GM18907 (cell line): Measurements from ENCODE around the gene SPATA46.

Experiments used
- ATAC-seq: cut with Tn5 transposase; IDR thresholded peaks from one replicate; pipeline ENCODE4 v1.9.1; 2021; ENCODE audit warnings: mild to moderate bottlenecking, moderate library complexity; ENCODE audit not compliant: unreplicated experiment

Gene SPATA46

DNA sequence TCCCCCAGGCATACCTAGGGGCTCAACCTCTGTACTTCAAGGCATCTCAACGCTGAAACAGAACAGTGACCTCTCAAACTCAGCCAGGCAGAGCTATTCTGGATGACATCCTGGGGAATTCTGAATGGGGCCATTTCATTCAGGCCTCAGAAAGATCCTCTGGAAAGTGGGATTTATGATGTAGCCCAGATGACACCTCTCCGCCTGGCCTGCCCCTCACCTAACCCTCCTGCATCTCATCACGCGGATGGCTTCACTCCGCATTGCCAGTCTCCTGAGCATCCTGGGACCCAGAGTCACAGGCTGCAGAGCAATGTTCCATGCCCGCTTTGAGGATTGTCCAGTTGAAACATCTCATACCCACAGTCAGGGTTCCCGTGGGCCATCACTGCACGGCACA lies 1.2 kb downstream of the SPATA46 start:
- no peak for ATAC-seq

GRCh38 chr1:162374406-162374805 lies 2.2 kb downstream of the SPATA46 start:
- no peak for ATAC-seq

DNA sequence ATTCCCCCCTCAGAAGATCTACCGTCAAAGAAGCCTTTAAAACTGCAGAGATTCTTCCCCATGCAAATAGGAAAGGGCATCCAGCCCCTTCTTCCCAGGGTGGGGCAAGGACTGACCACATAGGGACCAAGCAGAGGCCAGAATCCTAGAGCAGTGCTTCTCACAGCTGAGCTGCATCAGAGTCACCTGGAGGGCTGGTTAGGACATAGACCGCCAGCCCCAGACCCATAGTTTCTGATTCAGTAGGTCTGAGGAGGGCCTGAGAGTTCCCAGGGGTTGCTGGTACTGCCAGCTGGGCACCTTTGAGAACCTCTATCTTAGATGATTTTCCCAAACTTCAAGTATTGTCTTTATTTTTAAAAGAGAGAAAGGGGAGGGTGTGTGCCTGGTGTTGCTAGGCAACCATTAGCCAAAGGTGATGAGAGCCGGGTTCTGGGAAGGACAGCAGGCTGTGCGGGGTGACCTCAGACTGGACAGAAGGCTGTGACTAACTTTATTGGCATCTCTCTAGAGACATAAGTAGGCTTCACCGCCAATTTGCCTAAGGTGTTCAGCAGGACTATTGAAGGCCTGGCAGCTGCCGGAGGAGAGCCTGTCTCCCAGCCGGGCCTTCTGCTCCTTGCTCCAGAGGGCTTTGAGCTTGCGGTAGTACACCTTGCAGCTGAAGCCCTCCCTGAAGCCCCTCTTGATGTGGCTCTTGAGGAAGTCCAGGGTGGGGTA lies 3.0 kb downstream of the SPATA46 start:
- no peak for ATAC-seq

GRCh38 chr1:162373072-162373427 lies 3.6 kb downstream of the SPATA46 start:
- no peak for ATAC-seq

DNA sequence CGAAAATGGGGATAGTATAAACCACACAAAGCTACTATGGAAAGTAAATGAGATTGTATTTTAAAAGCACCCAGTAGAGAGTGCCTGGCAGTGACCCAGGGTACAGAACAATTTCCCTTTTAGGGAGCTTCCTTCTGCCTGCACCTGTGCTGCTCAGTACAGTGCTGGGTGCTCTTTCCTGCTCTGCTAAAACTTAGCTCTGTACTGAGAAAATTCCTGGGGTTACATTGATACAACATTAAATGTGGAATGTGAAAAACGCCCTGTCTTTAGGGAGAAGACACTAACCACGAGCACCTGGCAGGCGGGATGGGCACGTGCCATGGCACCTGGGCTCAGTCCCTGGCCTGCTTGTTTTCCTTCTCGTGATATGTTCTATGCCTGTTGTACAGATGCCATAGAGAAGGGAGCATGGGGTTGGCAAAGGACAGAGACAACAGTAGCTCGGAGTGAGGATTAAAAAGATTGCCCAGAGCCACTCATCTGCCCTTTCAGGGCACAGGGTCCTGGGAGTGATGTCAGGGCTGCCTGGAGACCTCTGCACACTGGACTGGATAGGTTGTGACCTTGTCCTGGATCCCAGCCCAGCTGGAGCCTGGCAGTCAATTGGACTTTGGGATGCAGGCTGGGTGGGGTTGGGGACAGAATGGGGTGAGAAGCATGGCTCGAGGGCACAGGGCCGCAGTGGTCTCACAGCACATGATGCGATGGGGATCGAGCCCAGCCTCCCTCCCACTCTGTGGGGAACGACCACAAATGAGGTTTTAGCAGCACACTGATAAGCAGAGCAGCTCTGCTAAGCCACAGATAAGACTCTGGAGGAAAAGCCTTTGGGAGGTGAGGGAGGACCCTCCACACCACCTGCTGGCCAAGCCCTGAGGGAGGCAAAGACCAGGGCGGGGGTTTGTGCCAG lies 4.2 kb downstream of the SPATA46 start:
- ATAC-seq = no peak

- no peak for ATAC-seq
These were observed 5.0 kb downstream of the SPATA46 start for GRCh38 chr1:162371611-162372010.

- ATAC-seq = no peak
These were observed 5.9 kb downstream of the SPATA46 start for GRCh38 chr1:162370721-162371120.

- ATAC-seq = no peak
These were observed 6.5 kb downstream of the SPATA46 start for GRCh38 chr1:162370161-162370560.

DNA sequence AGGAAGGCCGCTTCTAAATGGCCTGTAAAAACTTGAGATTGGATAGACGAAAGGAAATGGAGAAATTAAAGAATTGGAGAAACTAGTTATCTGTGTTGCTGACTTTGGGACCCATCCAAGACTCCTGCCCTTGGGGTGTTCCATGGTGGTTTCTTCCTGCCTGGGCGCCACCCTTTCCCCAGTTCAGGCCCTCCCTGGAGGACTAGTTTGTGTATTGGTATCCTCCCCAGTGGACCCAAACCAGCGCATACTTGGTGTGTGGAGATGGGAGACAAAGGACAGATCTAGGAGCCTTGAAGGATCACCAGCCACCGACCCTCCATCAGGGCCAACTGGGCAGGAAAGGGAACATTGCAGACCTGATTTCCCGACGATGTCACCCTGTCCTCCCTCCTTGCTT lies 7.1 kb downstream of the SPATA46 start:
- no peak for ATAC-seq

- ATAC-seq = no peak
These were observed 8.2 kb downstream of the SPATA46 start for GRCh38 chr1:162368451-162368850.

DNA sequence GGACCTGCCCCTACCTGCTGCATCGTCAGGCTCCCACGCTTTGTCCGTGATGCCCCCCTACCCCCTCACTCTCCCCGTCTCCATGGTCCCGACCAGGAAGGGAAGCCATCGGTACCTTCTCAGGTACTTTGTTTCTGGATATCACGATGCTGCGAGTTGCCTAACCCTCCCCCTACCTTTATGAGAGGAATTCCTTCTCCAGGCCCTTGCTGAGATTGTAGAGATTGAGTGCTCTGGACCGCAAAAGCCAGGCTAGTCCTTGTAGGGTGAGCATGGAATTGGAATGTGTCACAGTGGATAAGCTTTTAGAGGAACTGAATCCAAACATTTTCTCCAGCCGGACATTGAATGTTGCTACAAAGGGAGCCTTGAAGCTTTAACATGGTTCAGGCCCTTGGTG lies 8.9 kb downstream of the SPATA46 start:
- no peak for ATAC-seq

DNA sequence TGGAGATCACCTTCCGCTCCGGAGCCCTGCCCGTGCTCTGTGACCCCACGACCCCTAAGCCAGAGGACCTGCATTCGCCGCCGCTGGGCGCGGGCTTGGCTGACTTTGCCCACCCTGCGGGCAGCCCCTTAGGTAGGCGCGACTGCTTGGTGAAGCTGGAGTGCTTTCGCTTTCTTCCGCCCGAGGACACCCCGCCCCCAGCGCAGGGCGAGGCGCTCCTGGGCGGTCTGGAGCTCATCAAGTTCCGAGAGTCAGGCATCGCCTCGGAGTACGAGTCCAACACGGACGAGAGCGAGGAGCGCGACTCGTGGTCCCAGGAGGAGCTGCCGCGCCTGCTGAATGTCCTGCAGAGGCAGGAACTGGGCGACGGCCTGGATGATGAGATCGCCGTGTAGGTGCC lies 9.6 kb downstream of the SPATA46 start:
- no peak for ATAC-seq

DNA sequence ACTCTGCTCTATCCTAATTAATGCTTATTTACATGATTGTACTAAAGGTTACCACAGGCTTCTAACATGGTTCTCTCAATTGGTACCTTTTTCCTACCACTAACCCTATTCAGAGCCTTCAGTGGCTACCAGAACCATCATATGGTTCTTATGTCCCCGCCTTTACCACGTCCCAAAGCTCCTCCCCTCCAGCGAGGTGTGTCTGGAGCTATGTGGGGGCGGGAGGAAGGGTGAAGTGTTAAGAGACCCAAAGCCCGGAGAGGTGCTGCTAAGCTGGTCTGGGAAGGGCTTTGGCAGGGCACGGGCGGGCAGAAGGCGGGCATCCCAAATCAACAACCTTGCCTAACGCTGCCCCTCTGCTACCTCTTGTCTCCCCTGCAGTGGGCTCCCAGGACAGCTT lies 10.0 kb downstream of the SPATA46 start:
- ATAC-seq = no peak

DNA sequence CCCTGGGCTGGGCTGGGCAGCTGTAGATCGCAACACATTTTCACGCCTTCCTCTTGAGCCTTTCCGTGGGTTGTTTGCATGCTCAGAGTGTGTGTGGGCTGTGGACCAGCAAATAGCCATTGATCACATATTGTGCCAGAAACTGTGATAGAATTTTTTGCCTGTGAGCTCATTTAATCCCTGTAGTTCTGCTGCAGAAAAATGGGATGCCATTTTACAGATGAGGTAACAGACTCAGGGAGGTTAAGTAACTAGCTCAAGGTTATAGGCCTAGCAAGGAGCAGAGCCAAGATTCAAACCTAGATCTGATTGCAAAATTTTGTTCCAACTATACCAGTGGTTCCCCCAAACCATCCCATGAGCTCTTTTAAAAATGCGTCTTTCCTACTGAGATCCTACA lies 10.5 kb downstream of the SPATA46 start:
- ATAC-seq = no peak

GRCh38 chr1:162365284-162366020 lies 11.2 kb downstream of the SPATA46 start:
- no peak for ATAC-seq

DNA sequence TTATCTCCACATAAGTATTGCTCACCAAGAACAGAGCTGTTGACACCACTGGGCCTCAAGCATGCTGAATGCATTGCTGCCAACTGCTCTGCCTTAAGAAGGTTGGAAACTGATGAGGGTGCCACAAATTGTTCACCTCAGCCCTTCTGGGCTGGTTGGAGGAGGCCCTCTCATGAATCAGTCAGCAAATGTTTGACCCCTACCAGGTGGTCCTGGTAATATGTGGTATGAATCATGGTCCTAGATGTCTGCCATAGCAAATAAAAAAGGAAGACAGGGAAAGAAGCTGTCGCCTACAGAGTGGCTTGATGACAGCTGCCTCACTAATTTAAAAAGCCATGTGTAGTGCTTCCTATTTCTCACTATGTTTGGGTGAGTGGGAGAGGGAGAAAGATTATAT lies 12.2 kb downstream of the SPATA46 start:
- ATAC-seq = no peak

DNA sequence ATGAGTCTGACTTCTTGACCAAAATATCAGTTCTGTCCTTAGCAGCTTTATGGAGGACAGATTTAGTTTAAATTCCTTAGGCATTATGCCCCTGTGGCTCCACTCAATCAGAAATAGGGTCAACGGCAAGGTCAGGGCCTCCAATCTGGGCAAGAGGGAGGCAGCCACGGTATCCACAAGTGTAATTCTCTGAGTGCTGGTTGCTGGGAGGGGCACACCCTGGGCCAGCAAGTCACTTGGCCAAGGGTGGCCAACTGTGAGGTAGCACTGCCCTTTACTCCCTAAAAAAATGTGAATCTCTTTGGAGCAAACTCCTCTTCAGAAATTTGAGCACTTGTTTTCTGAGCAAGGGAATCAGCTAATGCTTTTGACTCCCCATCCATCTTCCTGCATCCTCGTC lies 12.8 kb downstream of the SPATA46 start:
- ATAC-seq = no peak

DNA sequence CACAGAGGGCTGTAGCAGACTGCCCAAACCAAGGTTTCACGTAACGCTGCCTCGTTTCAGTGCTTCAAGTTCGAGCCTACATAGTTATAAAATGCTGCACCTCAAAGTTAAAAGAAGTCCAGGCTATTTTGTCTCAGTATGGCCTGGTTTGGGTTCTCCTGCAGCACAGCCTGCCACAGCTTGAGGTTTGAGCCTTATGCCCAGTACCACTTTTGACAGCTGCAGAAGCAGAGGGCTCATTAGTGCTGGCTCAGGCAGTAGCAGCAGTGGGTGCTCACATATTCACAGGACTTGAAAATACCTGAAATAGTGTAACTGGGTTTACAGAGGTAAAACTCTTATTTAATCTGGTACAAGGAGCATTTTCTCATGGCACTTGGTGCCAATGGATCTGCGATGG lies 15.3 kb downstream of the SPATA46 start:
- ATAC-seq = peak; percentile 71

DNA sequence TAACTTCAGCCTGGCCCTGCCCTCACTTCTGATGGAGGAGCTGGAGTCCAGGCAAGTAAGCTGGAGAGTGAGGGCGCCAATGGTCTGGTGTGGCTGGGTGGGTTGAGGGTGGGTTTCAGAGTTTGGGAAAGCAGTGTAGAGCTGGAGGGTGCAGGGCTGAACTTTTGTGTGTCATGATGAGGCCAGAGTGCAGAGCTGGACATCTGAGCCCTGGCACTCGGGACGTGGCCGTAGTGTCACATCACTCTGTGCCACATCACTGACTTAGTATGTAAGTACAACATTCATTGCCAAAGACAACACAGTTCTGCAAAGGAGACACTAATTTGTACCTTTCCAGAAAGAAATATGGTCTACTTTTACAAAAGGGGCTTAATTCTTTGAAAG lies 15.8 kb downstream of the SPATA46 start:
- ATAC-seq = no peak

DNA sequence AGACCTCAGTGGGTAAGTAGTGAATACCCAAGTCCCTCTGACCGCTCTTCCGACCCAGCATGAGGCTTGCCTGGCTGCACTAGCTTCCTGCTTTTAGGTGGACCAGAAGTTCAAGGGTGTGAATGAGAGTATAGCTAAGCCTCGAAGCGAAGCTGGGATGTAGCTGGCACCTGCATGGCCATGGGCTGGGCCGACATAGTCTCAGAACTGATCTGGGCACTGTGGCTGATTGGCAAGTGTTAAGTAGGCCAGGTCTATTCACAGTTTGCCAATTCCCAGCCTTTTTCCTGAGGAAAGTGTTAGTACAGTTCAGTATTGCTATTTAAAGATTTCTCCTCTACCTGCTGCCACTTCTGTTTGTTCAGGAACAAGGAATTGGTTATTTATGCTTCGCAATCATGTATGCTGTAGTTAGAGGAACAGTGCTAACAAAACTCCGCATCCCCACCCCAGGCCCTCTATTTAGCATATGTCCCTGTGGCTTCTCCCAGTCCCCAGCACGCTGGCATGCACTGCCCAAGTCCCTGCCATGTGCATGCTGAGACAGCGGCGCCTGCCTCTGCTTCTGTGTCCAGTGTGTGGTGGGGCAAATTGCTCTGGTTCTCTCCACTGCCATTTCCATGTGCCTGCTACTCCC lies 16.3 kb downstream of the SPATA46 start:
- no peak for ATAC-seq

- ATAC-seq = no peak
These were observed 17.0 kb downstream of the SPATA46 start for GRCh38 chr1:162359523-162360236.
